Panc1 (cell line): ENCODE measurements around the gene DDX17. TPM values are rescaled to one million over a fixed set of nuclear protein-coding genes. Genes with fewer than 3 reads are reported as not detected.

ENCODE experiments used
- ATAC-seq: fragments of 200-7000 bp; cut with Tn5 transposase; 2 replicates; pipeline ENCODE4 v1.9.1; 2020; ENCODE audit warnings: mild to moderate bottlenecking, moderate library complexity
- BruUV-seq: library from RNA; stranded (reverse); fragments of 400-500 nt; replicated peaks from 2 replicates; lab custom pipeline; 2021; lab: Mats Ljungman, UMichigan
- CTCF ChIA-PET: fragments of 300-600 bp; sonication (Branson Sonifier 250); formaldehyde crosslinking; loops from one replicate; lab custom pipeline; 2022; ENCODE audit warnings: antibody characterized with exemption; lab: Charles Lee
- POLR2A ChIA-PET: fragments of 300-600 bp; sonication (Branson Sonifier 250); formaldehyde crosslinking; loops from one replicate; lab custom pipeline; 2022; ENCODE audit warnings: antibody characterized with exemption; lab: Charles Lee
- DNase-seq: peaks from one replicate; pipeline ENCODE4 v3.0.0-alpha.2; 2010; ENCODE audit warnings: low read depth, low spot score
- H3K27ac ChIP-seq: 2 replicates; pipeline ENCODE4 v1.5.1; 2011; ENCODE audit warnings: mild to moderate bottlenecking, low read length, inconsistent platforms
- H3K27me3 ChIP-seq: fragments of 200-500 bp; sonication (Bioruptor generic); 2 replicates; pipeline ENCODE4 v1.6.0; 2014; ENCODE audit warnings: low read length, inconsistent platforms; ENCODE audit not compliant: control insufficient read depth, insufficient read depth
- H3K36me3 ChIP-seq: fragments of 200-500 bp; sonication (Bioruptor generic); 2 replicates; pipeline ENCODE4 v1.5.1; 2014; ENCODE audit warnings: inconsistent platforms, mild to moderate bottlenecking, low read length, moderate library complexity; ENCODE audit not compliant: control insufficient read depth, insufficient read depth
- H3K4me1 ChIP-seq: 2 replicates; pipeline ENCODE4 v1.5.1; 2011; ENCODE audit warnings: inconsistent platforms, mild to moderate bottlenecking, low read length, moderate library complexity; ENCODE audit not compliant: control insufficient read depth, insufficient read depth
- H3K4me3 ChIP-seq, 2 experiments: 2 replicates each; pipeline ENCODE4 v1.5.1; 2011 to 2012; ENCODE audit warnings: low read depth in 2 of 2, low read length in 2 of 2, mild to moderate bottlenecking in 2 of 2, inconsistent platforms in 1 of 2, moderate library complexity in 1 of 2
- H3K9me3 ChIP-seq: fragments of 200-500 bp; sonication (Bioruptor generic); 2 replicates; pipeline ENCODE4 v1.5.1; 2014; ENCODE audit warnings: low read depth, mild to moderate bottlenecking, inconsistent platforms, low read length, moderate library complexity; ENCODE audit not compliant: control insufficient read depth, insufficient read depth
- CTCF ChIP-seq: fragments of 450-650 bp; IDR thresholded peaks from 2 replicates; pipeline ENCODE4 v1.5.1; 2017; ENCODE audit warnings: mild to moderate bottlenecking
- POLR2AphosphoS5 ChIP-seq: IDR thresholded peaks from 2 replicates; pipeline ENCODE4 v1.6.1; 2012; ENCODE audit warnings: mild to moderate bottlenecking, low read depth, low read length, moderate library complexity
- REST ChIP-seq, 2 experiments: IDR thresholded peaks; 2 replicates each; pipeline ENCODE4 v1.6.1; 2011 to 2012; ENCODE audit warnings: low read depth in 2 of 2, control low read depth in 1 of 2, low read length in 1 of 2, mild to moderate bottlenecking in 1 of 2, moderate library complexity in 1 of 2; ENCODE audit not compliant: insufficient read depth in 1 of 2
- SIN3A ChIP-seq: IDR thresholded peaks from 2 replicates; pipeline ENCODE4 v1.6.1; 2012; ENCODE audit warnings: low read depth, mild to moderate bottlenecking, low read length, moderate library complexity, borderline replicate concordance; ENCODE audit not compliant: insufficient read depth
- TCF7L2 ChIP-seq: IDR thresholded peaks from 2 replicates; pipeline ENCODE4 v1.6.1; 2011; ENCODE audit warnings: mild to moderate bottlenecking, low read depth, low read length, inconsistent platforms
- in situ Hi-C: cut with HindIII; loops from 2 replicates; pipeline ENCODE4 v1.10.0; 2016; ENCODE audit warnings: low sequenced_read_pairs, low pct_unique_long_range_greater_than_20kb
- intact Hi-C: fragments of 100-400 bp; cut with micrococcal nuclease; formaldehyde crosslinking; loops from one replicate; pipeline ENCODE4 v1.10.0; 2022; ENCODE audit not compliant: unreplicated experiment
- total RNA-seq: library from RNA; stranded (reverse); gene quantifications from one replicate; pipeline ENCODE4 v1.2.1, GENCODE V29; 2021; ENCODE audit not compliant: unreplicated experiment

Gene DDX17
- total RNA-seq, 1 experiment from 2014 or later, result 277 TPM

- Histone ChIP-seq H3K36me3 (no peaks in the 10 kb centered on the region), H3K27me3 (no peaks in the 10 kb centered on the region), H3K27ac (no peak overlapping the region), H3K4me1 (no peaks in the 10 kb centered on the region), H3K4me3 (no peak overlapping the region), H3K9me3 (no peaks in the 10 kb centered on the region)
- ChIA-PET POLR2A (no interaction called here), CTCF (interaction anchor here (0.6 kb wide), 1 partner anchor 26 kb away, joined by 7 read pairs; no protein-coding TSS in a partner anchor)
- DNase-seq (no peak), ATAC-seq (no peak)
- no TSS peak for BruUV-seq
- in situ Hi-C loops, result no loop called here
- no peak for TF ChIP-seq TCF7L2
- TF ChIP-seq SIN3A, result no peak
- no peak for TF ChIP-seq CTCF
- no peak for TF ChIP-seq POLR2AphosphoS5
- TF ChIP-seq REST (IDR thresholded peaks at IDR 0.05; ENCODE audit: insufficient read depth in 1 of 2, low read depth in 2 of 2, low read length in 1 of 2), result no peak
- intact Hi-C loops, result no loop called here
Observed at GRCh38 chr22:38444783-38445182, 61.3 kb downstream of the DDX17 start.

- no peak for TF ChIP-seq POLR2AphosphoS5
- TF ChIP-seq TCF7L2, result no peak
- no peak for TF ChIP-seq REST (IDR thresholded peaks at IDR 0.05; ENCODE audit: insufficient read depth in 1 of 2, low read depth in 2 of 2, low read length in 1 of 2)
- no peak for TF ChIP-seq CTCF
- TF ChIP-seq SIN3A, result no peak
- intact Hi-C loops (no loop called here), in situ Hi-C loops (no loop called here)
- H3K9me3 ChIP-seq, result no peaks in the 10 kb centered on the region
- H3K36me3 ChIP-seq, result no peaks in the 10 kb centered on the region
- H3K4me3 ChIP-seq, result no peak overlapping the region
- no peaks in the 10 kb centered on the region for H3K4me1 ChIP-seq
- no TSS peak for BruUV-seq
- H3K27ac ChIP-seq, result no peak overlapping the region
- no peak for ATAC-seq
- DNase-seq, result no peak
- no peaks in the 10 kb centered on the region for H3K27me3 ChIP-seq
- POLR2A ChIA-PET, result no interaction called here
- CTCF ChIA-PET, result interaction anchor here (0.6 kb wide), 1 partner anchor 26 kb away, joined by 7 read pairs; no protein-coding TSS in a partner anchor
Observed at GRCh38 chr22:38443628-38444521, 62.2 kb downstream of the DDX17 start.
